ENCODE measurements around the gene PPP6R3.
"Not testable (repeated sequence)": the region's sequence is repeated elsewhere in the genome, so short reads cannot be mapped to it uniquely, and the experiment has no call there.

PPP6R3 gene

GRCh38 chr11:68445531-68446035 lies 15.0 kb upstream of the PPP6R3 start:
- Histone ChIP-seq H3K27me3 (ENCODE audit: control insufficient read depth, insufficient read depth, low read length) (no peaks in the 10 kb centered on the region), H3K36me3 (ENCODE audit: control insufficient read depth, insufficient read depth, low read length) (no peaks in the 10 kb centered on the region), H3K4me3 (ENCODE audit: low read length) (no peak overlapping the region), H3K9me3 (ENCODE audit: control insufficient read depth, insufficient read depth, low read length) (no peaks in the 10 kb centered on the region), H3K4me1 (ENCODE audit: control insufficient read depth, insufficient read depth, low read length) (0 out of 2 replicates have a peak, but pooled peaks cover 2% of the 10 kb centered on the region), H3K27ac (ENCODE audit: low read length) (no peak overlapping the region)
- no CpG with 5 or more reads among the region's 11 CpGs for WGBS (ENCODE audit: insufficient coverage, insufficient read length)
- no peak for DNase-seq (ENCODE audit: low read depth, low spot score)

- no peak for DNase-seq (ENCODE audit: low read depth, low spot score)
- no peaks in the 10 kb centered on the region for H3K36me3 ChIP-seq (ENCODE audit: control insufficient read depth, insufficient read depth, low read length)
- 0 out of 2 replicates have a peak, but pooled peaks cover 2% of the 10 kb centered on the region for H3K4me1 ChIP-seq (ENCODE audit: control insufficient read depth, insufficient read depth, low read length)
- WGBS (ENCODE audit: insufficient coverage, insufficient read length): no CpG with 5 or more reads among the region's 18 CpGs
- no peak overlapping the region for H3K27ac ChIP-seq (ENCODE audit: low read length)
- H3K9me3 ChIP-seq (ENCODE audit: control insufficient read depth, insufficient read depth, low read length): no peaks in the 10 kb centered on the region
- no peaks in the 10 kb centered on the region for H3K27me3 ChIP-seq (ENCODE audit: control insufficient read depth, insufficient read depth, low read length)
- no peak overlapping the region for H3K4me3 ChIP-seq (ENCODE audit: low read length)
These were observed 14.4 kb upstream of the PPP6R3 start for GRCh38 chr11:68446046-68446725.

DNA sequence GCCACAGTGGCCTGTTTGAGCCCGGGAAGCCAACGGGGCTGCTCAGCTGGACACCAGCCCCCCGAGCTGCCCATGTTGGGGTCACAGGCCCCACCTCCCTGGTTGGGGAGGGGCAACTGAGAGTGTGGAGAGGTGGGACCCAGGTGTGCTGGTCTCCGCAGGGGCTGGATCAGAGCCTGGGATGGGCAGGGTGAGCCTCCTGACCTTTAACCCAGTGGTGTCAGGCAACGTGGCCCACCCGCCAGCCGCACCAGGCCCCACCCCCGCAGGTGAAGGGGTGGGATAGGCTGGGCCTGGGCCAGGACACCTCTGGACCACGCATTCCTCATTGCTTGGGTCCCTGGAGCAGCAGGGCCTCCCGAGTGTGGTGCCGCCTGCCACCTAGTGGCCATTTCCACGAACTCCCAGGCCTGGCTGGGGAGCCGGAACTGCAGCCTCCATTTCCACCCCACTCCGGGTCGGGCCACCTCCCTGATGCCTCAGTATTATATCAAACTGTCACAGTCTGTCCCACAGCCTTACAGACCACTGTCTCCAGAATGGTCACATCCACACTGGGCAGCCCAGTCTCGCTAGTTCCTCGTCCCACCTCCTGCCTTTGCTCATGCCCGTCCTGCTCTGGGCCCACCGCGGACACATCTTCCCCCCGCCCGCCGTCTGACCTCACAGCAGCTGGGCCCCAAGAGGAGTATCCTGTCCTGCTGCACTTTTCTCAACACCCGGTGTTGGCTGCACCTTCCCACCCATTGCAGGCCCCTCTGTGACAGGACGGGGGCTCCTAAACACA lies 13.3 kb upstream of the PPP6R3 start:
- WGBS (ENCODE audit: insufficient coverage, insufficient read length): no CpG with 5 or more reads among the region's 25 CpGs
- Histone ChIP-seq H3K9me3 (ENCODE audit: control insufficient read depth, insufficient read depth, low read length) (no peaks in the 10 kb centered on the region), H3K27me3 (ENCODE audit: control insufficient read depth, insufficient read depth, low read length) (no peaks in the 10 kb centered on the region), H3K4me3 (ENCODE audit: low read length) (no peak overlapping the region), H3K36me3 (ENCODE audit: control insufficient read depth, insufficient read depth, low read length) (no peaks in the 10 kb centered on the region), H3K4me1 (ENCODE audit: control insufficient read depth, insufficient read depth, low read length) (0 out of 2 replicates have a peak, but pooled peaks cover 2% of the 10 kb centered on the region), H3K27ac (ENCODE audit: low read length) (no peak overlapping the region)
- peak; percentile 66 for DNase-seq (ENCODE audit: low read depth, low spot score)

- H3K27me3 ChIP-seq (ENCODE audit: control insufficient read depth, insufficient read depth, low read length); H3K9me3 ChIP-seq (ENCODE audit: control insufficient read depth, insufficient read depth, low read length); H3K36me3 ChIP-seq (ENCODE audit: control insufficient read depth, insufficient read depth, low read length); H3K4me1 ChIP-seq (ENCODE audit: control insufficient read depth, insufficient read depth, low read length); H3K27ac ChIP-seq (ENCODE audit: low read length); H3K4me3 ChIP-seq (ENCODE audit: low read length); DNase-seq (ENCODE audit: low read depth, low spot score): not testable (repeated sequence)
- no CpG with 5 or more reads among the region's 6 CpGs for WGBS (ENCODE audit: insufficient coverage, insufficient read length)
These were observed 12.6 kb upstream of the PPP6R3 start for GRCh38 chr11:68447914-68448313.

GRCh38 chr11:68448604-68449011 lies 11.9 kb upstream of the PPP6R3 start:
- no CpG with 5 or more reads among the region's 25 CpGs for WGBS (ENCODE audit: insufficient coverage, insufficient read length)
- DNase-seq (ENCODE audit: low read depth, low spot score): no peak
- Histone ChIP-seq H3K27ac (ENCODE audit: low read length) (no peak overlapping the region), H3K36me3 (ENCODE audit: control insufficient read depth, insufficient read depth, low read length) (no peaks in the 10 kb centered on the region), H3K27me3 (ENCODE audit: control insufficient read depth, insufficient read depth, low read length) (no peaks in the 10 kb centered on the region), H3K4me1 (ENCODE audit: control insufficient read depth, insufficient read depth, low read length) (0 out of 2 replicates have a peak, but pooled peaks cover 2% of the 10 kb centered on the region), H3K9me3 (ENCODE audit: control insufficient read depth, insufficient read depth, low read length) (no peaks in the 10 kb centered on the region), H3K4me3 (ENCODE audit: low read length) (no peak overlapping the region)

DNA sequence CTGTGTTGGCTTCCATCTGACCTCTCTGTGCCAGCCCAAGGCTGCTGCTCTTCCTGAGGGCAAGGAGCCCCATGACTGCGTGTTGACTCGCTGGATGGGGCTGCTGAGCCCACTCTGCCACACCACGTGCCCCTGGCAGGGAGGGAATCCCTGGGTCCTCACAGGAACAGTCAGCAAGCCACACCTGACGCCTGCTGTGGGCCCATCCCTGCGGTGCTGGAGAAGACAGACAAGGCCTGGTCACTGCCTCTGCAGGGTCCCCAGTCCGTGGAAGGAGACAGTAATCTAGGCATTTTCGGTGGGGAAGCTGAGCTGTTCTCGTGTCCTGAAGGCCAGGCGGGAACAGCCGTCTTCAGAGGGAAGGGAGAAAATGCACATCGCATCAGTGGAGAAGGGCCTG lies 10.6 kb upstream of the PPP6R3 start:
- no peak for DNase-seq (ENCODE audit: low read depth, low spot score)
- Histone ChIP-seq H3K4me1 (ENCODE audit: control insufficient read depth, insufficient read depth, low read length) (peaks cover 5% of the 10 kb centered on the region; the same call in 1 of the 2 replicates), H3K27me3 (ENCODE audit: control insufficient read depth, insufficient read depth, low read length) (no peaks in the 10 kb centered on the region), H3K4me3 (ENCODE audit: low read length) (no peak overlapping the region), H3K9me3 (ENCODE audit: control insufficient read depth, insufficient read depth, low read length) (no peaks in the 10 kb centered on the region), H3K27ac (ENCODE audit: low read length) (no peak overlapping the region), H3K36me3 (ENCODE audit: control insufficient read depth, insufficient read depth, low read length) (no peaks in the 10 kb centered on the region)
- WGBS (ENCODE audit: insufficient coverage, insufficient read length): no CpG with 5 or more reads among the region's 11 CpGs

DNA sequence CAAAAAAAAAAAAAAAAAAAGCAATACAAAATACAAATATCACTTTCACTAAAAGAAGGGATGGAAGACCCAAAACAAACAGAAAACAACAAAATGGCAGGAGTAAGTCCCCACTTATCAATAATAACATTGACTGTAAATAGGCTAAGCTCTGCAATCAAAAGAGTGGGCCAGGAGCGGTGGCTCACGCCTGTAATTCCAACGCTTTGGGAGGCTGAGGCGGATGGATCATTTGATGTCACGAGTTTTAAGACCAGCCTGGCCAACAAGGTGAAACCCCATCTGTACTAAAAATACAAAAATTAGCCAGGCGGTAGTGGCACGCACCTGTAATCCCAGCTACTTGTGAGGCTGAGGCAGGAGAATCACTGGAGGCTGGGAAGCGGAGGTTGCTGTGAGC lies 9.8 kb upstream of the PPP6R3 start:
- H3K27ac ChIP-seq (ENCODE audit: low read length): no peak overlapping the region
- no peaks in the 10 kb centered on the region for H3K9me3 ChIP-seq (ENCODE audit: control insufficient read depth, insufficient read depth, low read length)
- no peaks in the 10 kb centered on the region for H3K36me3 ChIP-seq (ENCODE audit: control insufficient read depth, insufficient read depth, low read length)
- H3K4me3 ChIP-seq (ENCODE audit: low read length): no peak overlapping the region
- peaks cover 5% of the 10 kb centered on the region; the same call in 1 of the 2 replicates for H3K4me1 ChIP-seq (ENCODE audit: control insufficient read depth, insufficient read depth, low read length)
- no CpG with 5 or more reads among the region's 8 CpGs for WGBS (ENCODE audit: insufficient coverage, insufficient read length)
- no peak for DNase-seq (ENCODE audit: low read depth, low spot score)
- H3K27me3 ChIP-seq (ENCODE audit: control insufficient read depth, insufficient read depth, low read length): no peaks in the 10 kb centered on the region

- Histone ChIP-seq H3K27me3 (ENCODE audit: control insufficient read depth, insufficient read depth, low read length) (no peaks in the 10 kb centered on the region), H3K27ac (ENCODE audit: low read length) (no peak overlapping the region), H3K4me3 (ENCODE audit: low read length) (no peak overlapping the region), H3K9me3 (ENCODE audit: control insufficient read depth, insufficient read depth, low read length) (no peaks in the 10 kb centered on the region), H3K36me3 (ENCODE audit: control insufficient read depth, insufficient read depth, low read length) (no peaks in the 10 kb centered on the region), H3K4me1 (ENCODE audit: control insufficient read depth, insufficient read depth, low read length) (peaks cover 3% of the 10 kb centered on the region; the same call in 1 of the 2 replicates)
- WGBS (ENCODE audit: insufficient coverage, insufficient read length): no CpG with 5 or more reads among the region's 8 CpGs
- no peak for DNase-seq (ENCODE audit: low read depth, low spot score)
These were observed 5.8 kb upstream of the PPP6R3 start for GRCh38 chr11:68454767-68455166.

- no peaks in the 10 kb centered on the region for H3K27me3 ChIP-seq (ENCODE audit: control insufficient read depth, insufficient read depth, low read length)
- WGBS (ENCODE audit: insufficient coverage, insufficient read length): no CpG with 5 or more reads among the region's 8 CpGs
These were observed 5.1 kb upstream of the PPP6R3 start for GRCh38 chr11:68455485-68455884.

GRCh38 chr11:68457216-68457897 lies 3.2 kb upstream of the PPP6R3 start:
- Histone ChIP-seq H3K4me3 (ENCODE audit: low read length) (no peak overlapping the region), H3K36me3 (ENCODE audit: control insufficient read depth, insufficient read depth, low read length) (no peaks in the 10 kb centered on the region), H3K27ac (ENCODE audit: low read length) (no peak overlapping the region), H3K27me3 (ENCODE audit: control insufficient read depth, insufficient read depth, low read length) (no peaks in the 10 kb centered on the region), H3K4me1 (ENCODE audit: control insufficient read depth, insufficient read depth, low read length) (peaks cover 3% of the 10 kb centered on the region; the same call in 1 of the 2 replicates), H3K9me3 (ENCODE audit: control insufficient read depth, insufficient read depth, low read length) (no peaks in the 10 kb centered on the region)
- WGBS (ENCODE audit: insufficient coverage, insufficient read length): no CpG with 5 or more reads among the region's 8 CpGs
- no peak for DNase-seq (ENCODE audit: low read depth, low spot score)

More at GRCh38 chr11:68455485-68455884, 5.1 kb upstream of the PPP6R3 start:
- DNase-seq (ENCODE audit: low read depth, low spot score): no peak
- peaks cover 3% of the 10 kb centered on the region; the same call in 1 of the 2 replicates for H3K4me1 ChIP-seq (ENCODE audit: control insufficient read depth, insufficient read depth, low read length)
- no peaks in the 10 kb centered on the region for H3K9me3 ChIP-seq (ENCODE audit: control insufficient read depth, insufficient read depth, low read length)
- H3K4me3 ChIP-seq (ENCODE audit: low read length): no peak overlapping the region
- H3K27ac ChIP-seq (ENCODE audit: low read length): no peak overlapping the region
- H3K36me3 ChIP-seq (ENCODE audit: control insufficient read depth, insufficient read depth, low read length): no peaks in the 10 kb centered on the region

Measured in iPS DF 6.9 (cell line).